GM12878 (cell line): Measurements from ENCODE around the gene BICDL2.

Experiments used
- BRCA1 ChIP-seq: IDR thresholded peaks from 2 replicates; pipeline ENCODE4 v1.6.1; 2011; ENCODE audit warnings: low read depth, low read length, improper control_type of control experiment
- CTCF ChIP-seq, 3 experiments: IDR thresholded peaks in 2 of 3; conservative IDR thresholded peaks in 1 of 3; 2 replicates each; pipeline ENCODE4 v1.5.1; 2011; ENCODE audit warnings: low read depth in 3 of 3, low read length in 3 of 3, mild to moderate bottlenecking in 3 of 3, control low read depth in 2 of 3, moderate library complexity in 2 of 3, inconsistent platforms in 1 of 3, mixed read lengths in 1 of 3; ENCODE audit not compliant: control insufficient read depth in 2 of 3, insufficient read depth in 1 of 3; ENCODE audit errors: extremely low read depth in 1 of 3
- ETV6 ChIP-seq, 2 experiments: fragments of 450-650 bp in 1 of 2; IDR thresholded peaks in 1 of 2; conservative IDR thresholded peaks in 1 of 2; 2 replicates each; pipeline ENCODE4 v1.6.1; 2014; ENCODE audit warnings: antibody characterized with exemption in 1 of 2, borderline replicate concordance in 1 of 2, low read depth in 1 of 2, mild to moderate bottlenecking in 1 of 2, moderate library complexity in 1 of 2
- JUNB ChIP-seq: IDR thresholded peaks from 2 replicates; pipeline ENCODE4 v1.6.1; 2016; ENCODE audit warnings: antibody characterized with exemption, mild to moderate bottlenecking
- MAX ChIP-seq: IDR thresholded peaks from 2 replicates; pipeline ENCODE4 v1.6.1; 2012; ENCODE audit warnings: low read depth, low read length, improper control_type of control experiment
- RCOR1 ChIP-seq: conservative IDR thresholded peaks from 2 replicates; pipeline ENCODE4 v1.6.1; 2012; ENCODE audit warnings: low read depth, low read length, improper control_type of control experiment
- SIN3A ChIP-seq: IDR thresholded peaks from 2 replicates; pipeline ENCODE4 v1.6.1; 2012; ENCODE audit warnings: low read depth, low read length, improper control_type of control experiment
- SMC3 ChIP-seq: IDR thresholded peaks from 2 replicates; pipeline ENCODE4 v1.6.1; 2011; ENCODE audit warnings: low read length, improper control_type of control experiment, borderline replicate concordance
- SPI1 ChIP-seq: IDR thresholded peaks from 2 replicates; pipeline ENCODE4 v1.6.1; 2011; ENCODE audit warnings: low read depth, mild to moderate bottlenecking, low read length, moderate library complexity, borderline replicate concordance; ENCODE audit not compliant: insufficient read depth
- SUPT20H ChIP-seq: IDR thresholded peaks from 2 replicates; pipeline ENCODE4 v1.6.1; 2011; ENCODE audit warnings: low read depth, mild to moderate bottlenecking, low read length, moderate library complexity, borderline replicate concordance; ENCODE audit not compliant: control insufficient read depth
- TCF12 ChIP-seq: IDR thresholded peaks from 2 replicates; pipeline ENCODE4 v1.6.1; 2011; ENCODE audit warnings: low read depth, mild to moderate bottlenecking, low read length
- TF ChIP-seq, protein P1 (sequence below): IDR thresholded peaks from 2 replicates; pipeline ENCODE4 v1.6.1; 2011; ENCODE audit warnings: low read depth, low read length, improper control_type of control experiment, borderline replicate concordance

GRCh38 chr16:3017794-3018506 lies 18.8 kb downstream of the BICDL2 start, which contains the start of gene CLDN6:
- TF ChIP-seq, protein P1, sequence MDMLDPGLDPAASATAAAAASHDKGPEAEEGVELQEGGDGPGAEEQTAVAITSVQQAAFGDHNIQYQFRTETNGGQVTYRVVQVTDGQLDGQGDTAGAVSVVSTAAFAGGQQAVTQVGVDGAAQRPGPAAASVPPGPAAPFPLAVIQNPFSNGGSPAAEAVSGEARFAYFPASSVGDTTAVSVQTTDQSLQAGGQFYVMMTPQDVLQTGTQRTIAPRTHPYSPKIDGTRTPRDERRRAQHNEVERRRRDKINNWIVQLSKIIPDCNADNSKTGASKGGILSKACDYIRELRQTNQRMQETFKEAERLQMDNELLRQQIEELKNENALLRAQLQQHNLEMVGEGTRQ, result no peak
- no peak for TF ChIP-seq MAX
- TF ChIP-seq ETV6 (conservative IDR thresholded peaks at IDR 0.05 in 1 of 2, IDR thresholded peaks at IDR 0.05 in 1 of 2; ENCODE audit: borderline replicate concordance in 1 of 2, low read depth in 1 of 2), result no peak
- no peak for TF ChIP-seq JUNB
- peak in 2 of 3 experiments; percentile 24 to 26; a peak in 3 of 6 replicates for TF ChIP-seq CTCF (IDR thresholded peaks at IDR 0.05 in 2 of 3, conservative IDR thresholded peaks at IDR 0.05 in 1 of 3; ENCODE audit: control insufficient read depth in 2 of 3, extremely low read depth in 1 of 3, insufficient read depth in 1 of 3, low read depth in 3 of 3, low read length in 3 of 3)
- no peak for TF ChIP-seq RCOR1
- TF ChIP-seq BRCA1, result no peak
- TF ChIP-seq SUPT20H, result no peak
- TF ChIP-seq SIN3A, result no peak
- no peak for TF ChIP-seq TCF12
- no peak for TF ChIP-seq SPI1
- no peak for TF ChIP-seq SMC3
